ENCODE data around the gene TULP4. TPM values are rescaled to one million over a fixed set of nuclear protein-coding genes. Genes with fewer than 3 reads are reported as not detected.
A peak's percentile ranks its signal among the peaks of the same experiment; 100 is the strongest.
"Not testable (repeated sequence)": the region's sequence is repeated elsewhere in the genome, so short reads cannot be mapped to it uniquely, and the experiment has no call there.

Gene TULP4
- total RNA-seq, 1 donor from 2014 or later: 117 TPM

DNA sequence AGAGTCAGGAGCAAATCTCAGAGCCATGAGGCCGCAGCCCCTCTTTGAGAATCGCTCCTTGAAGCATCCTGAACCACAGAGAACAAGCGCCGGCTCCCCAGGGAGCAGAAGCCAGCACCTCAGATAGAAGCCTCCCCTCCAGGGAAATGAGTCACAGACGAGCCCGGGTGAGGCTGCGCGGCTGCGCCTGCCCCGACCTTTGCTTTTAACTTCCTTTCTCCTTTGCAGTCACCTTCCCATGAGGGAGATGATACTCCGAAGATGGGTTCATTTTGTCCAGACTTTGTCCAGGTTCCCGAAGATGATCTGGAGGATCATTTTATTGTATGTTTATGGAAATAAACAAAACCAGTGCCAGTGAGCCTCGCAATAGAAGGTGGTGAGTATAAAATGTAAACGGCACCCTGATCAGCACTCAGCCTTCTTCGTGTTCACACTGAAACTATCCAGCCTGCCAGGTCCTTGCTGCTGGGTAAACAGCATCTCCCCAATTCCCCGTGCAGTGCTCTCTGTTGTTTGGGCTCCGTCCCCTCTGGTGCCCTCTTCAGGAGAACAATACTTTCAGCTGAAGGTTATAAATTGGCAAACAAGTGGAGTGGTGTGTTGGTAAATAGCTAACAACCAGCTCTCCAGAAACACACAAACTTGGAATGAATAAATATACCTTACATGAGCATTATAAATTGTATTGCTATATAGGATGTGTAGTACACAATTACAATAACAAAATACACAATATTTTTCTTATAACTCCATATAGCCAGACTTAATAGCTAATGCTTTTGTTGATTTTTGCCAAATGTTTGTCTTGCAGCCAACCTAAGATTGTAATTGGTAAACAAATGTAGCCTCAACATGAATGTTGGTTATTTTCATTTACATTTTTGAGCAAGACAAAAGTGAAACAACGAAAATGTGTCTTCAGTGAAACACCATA, 206.2 kb downstream of the TULP4 start:
- TF ChIP-seq, protein P1, sequence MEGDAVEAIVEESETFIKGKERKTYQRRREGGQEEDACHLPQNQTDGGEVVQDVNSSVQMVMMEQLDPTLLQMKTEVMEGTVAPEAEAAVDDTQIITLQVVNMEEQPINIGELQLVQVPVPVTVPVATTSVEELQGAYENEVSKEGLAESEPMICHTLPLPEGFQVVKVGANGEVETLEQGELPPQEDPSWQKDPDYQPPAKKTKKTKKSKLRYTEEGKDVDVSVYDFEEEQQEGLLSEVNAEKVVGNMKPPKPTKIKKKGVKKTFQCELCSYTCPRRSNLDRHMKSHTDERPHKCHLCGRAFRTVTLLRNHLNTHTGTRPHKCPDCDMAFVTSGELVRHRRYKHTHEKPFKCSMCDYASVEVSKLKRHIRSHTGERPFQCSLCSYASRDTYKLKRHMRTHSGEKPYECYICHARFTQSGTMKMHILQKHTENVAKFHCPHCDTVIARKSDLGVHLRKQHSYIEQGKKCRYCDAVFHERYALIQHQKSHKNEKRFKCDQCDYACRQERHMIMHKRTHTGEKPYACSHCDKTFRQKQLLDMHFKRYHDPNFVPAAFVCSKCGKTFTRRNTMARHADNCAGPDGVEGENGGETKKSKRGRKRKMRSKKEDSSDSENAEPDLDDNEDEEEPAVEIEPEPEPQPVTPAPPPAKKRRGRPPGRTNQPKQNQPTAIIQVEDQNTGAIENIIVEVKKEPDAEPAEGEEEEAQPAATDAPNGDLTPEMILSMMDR (IDR thresholded peaks at IDR 0.05; ENCODE audit: unreplicated experiment): peak; percentile 39
- peak; percentile 50 for DNase-seq (ENCODE audit: low spot score)
- Mint-ChIP-seq H3K27me3 (ENCODE audit: unreplicated experiment) (peaks cover 5% of the 10 kb centered on the region), H3K4me3 (ENCODE audit: unreplicated experiment) (peak overlapping the region; percentile 39), H3K4me1 (ENCODE audit: unreplicated experiment) (peaks cover 13% of the 10 kb centered on the region), H3K36me3 (ENCODE audit: low read depth, unreplicated experiment) (peaks cover 15% of the 10 kb centered on the region), H3K9me3 (ENCODE audit: unreplicated experiment) (no peaks in the 10 kb centered on the region), H3K27ac (ENCODE audit: unreplicated experiment) (no peak overlapping the region)

DNA sequence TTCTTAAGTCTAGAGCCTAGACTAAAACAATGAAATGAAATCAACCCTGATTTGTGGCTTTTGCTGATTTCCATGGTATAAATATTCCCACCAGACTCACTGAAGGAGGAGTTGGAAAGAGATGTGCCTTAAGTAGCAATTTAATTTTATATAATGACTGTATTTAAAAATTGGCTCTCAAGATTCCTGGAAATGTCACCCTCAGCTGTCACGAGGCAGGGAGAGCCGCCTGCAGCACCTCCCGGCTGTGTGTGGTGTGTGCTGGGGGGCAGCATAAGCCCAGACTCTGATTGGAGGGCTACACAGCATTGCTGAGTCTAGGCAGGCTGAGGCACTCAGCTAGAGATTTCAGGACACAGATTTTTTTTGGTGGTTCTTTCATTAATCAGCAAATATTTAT, 207.0 kb downstream of the TULP4 start:
- no peak overlapping the region for H3K27ac Mint-ChIP-seq (ENCODE audit: unreplicated experiment)
- peaks cover 13% of the 10 kb centered on the region for H3K4me1 Mint-ChIP-seq (ENCODE audit: unreplicated experiment)
- peaks cover 2% of the 10 kb centered on the region for H3K27me3 Mint-ChIP-seq (ENCODE audit: unreplicated experiment)
- no peak overlapping the region for H3K4me3 Mint-ChIP-seq (ENCODE audit: unreplicated experiment)
- no peak for DNase-seq (ENCODE audit: low spot score)
- TF ChIP-seq, protein P1 (IDR thresholded peaks at IDR 0.05; ENCODE audit: unreplicated experiment): no peak
- peaks cover 15% of the 10 kb centered on the region for H3K36me3 Mint-ChIP-seq (ENCODE audit: low read depth, unreplicated experiment)
- no peaks in the 10 kb centered on the region for H3K9me3 Mint-ChIP-seq (ENCODE audit: unreplicated experiment)

DNA sequence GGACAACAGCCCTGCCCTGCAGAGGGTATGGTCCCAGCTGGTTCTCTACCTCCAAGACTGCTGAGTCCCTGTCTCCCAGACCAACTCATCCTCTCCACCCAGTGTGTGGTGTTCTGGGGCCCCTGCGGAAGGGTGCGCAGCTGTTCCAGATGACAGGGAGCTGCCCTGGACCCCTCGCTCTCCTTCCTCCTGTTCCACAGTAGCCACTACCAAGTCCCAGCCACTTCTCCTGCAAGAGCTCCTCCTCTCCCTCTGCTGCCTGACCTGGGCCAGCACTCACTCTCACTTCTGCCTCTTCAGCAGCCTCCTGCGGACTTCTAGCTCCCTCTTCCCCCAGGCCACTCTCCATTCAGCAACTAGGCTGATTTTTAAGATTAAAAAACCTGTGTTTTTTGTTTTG, 207.5 kb downstream of the TULP4 start:
- no peak overlapping the region for H3K27ac Mint-ChIP-seq (ENCODE audit: unreplicated experiment)

DNA sequence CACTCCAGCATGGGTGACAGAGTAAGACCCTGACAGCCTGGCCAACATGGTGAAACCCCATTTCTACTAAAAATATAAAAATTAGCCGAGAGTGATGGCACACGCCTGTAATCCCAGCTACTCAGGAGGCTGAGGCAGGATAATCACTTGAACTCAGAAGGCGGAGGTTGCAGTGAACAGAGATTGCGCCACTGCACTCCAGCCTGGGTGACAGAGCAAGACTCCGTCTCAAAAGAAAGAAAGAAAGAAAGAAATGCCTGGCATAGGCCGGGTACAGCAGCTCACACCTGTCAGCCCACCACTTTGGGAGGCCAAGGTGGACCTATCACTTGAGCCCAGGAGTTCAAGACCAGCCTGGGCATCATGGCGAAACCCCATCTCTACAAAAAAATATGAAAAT, 208.7 kb downstream of the TULP4 start:
- not testable (repeated sequence) for H3K27me3 Mint-ChIP-seq (ENCODE audit: unreplicated experiment); H3K9me3 Mint-ChIP-seq (ENCODE audit: unreplicated experiment)

More for the DNA sequence above, 207.5 kb downstream of the TULP4 start:
- peaks cover 2% of the 10 kb centered on the region for H3K27me3 Mint-ChIP-seq (ENCODE audit: unreplicated experiment)
- H3K9me3 Mint-ChIP-seq (ENCODE audit: unreplicated experiment): no peaks in the 10 kb centered on the region
- TF ChIP-seq, protein P1 (IDR thresholded peaks at IDR 0.05; ENCODE audit: unreplicated experiment): no peak
- no peak overlapping the region for H3K4me3 Mint-ChIP-seq (ENCODE audit: unreplicated experiment)
- H3K36me3 Mint-ChIP-seq (ENCODE audit: low read depth, unreplicated experiment): peaks cover 15% of the 10 kb centered on the region
- H3K4me1 Mint-ChIP-seq (ENCODE audit: unreplicated experiment): peaks cover 13% of the 10 kb centered on the region
- no peak for DNase-seq (ENCODE audit: low spot score)

DNA sequence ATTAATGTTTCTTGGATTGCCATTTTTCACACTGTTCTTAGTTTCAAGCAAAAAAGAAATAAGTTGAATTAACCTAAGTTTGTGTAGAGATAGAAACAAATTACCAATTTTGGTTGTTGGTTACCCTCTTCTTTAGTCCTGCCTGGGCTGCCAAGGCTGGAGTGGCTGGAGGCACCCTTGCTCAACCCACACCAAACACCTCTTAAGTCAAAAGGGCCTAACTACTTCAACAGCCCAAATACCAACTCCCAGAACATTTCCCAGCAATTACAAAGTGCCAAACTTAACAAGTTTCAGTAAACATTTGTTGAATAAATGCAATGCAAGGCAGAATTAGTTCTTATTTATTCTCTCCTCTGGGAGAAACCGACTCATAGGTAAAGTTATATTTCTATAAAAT, 209.5 kb downstream of the TULP4 start:
- H3K27me3 Mint-ChIP-seq (ENCODE audit: unreplicated experiment): peaks cover 6% of the 10 kb centered on the region
- no peak for DNase-seq (ENCODE audit: low spot score)
- peaks cover 7% of the 10 kb centered on the region for H3K36me3 Mint-ChIP-seq (ENCODE audit: low read depth, unreplicated experiment)
- H3K4me3 Mint-ChIP-seq (ENCODE audit: unreplicated experiment): no peak overlapping the region
- TF ChIP-seq, protein P1 (IDR thresholded peaks at IDR 0.05; ENCODE audit: unreplicated experiment): no peak
- H3K4me1 Mint-ChIP-seq (ENCODE audit: unreplicated experiment): peaks cover 17% of the 10 kb centered on the region
- H3K9me3 Mint-ChIP-seq (ENCODE audit: unreplicated experiment): no peaks in the 10 kb centered on the region
- H3K27ac Mint-ChIP-seq (ENCODE audit: unreplicated experiment): no peak overlapping the region

More for the DNA sequence above, 208.7 kb downstream of the TULP4 start:
- H3K4me3 Mint-ChIP-seq (ENCODE audit: unreplicated experiment); DNase-seq (ENCODE audit: low spot score); H3K27ac Mint-ChIP-seq (ENCODE audit: unreplicated experiment); H3K36me3 Mint-ChIP-seq (ENCODE audit: low read depth, unreplicated experiment): not testable (repeated sequence)
- peaks cover 14% of the 10 kb centered on the region for H3K4me1 Mint-ChIP-seq (ENCODE audit: unreplicated experiment)
